Calu3 (cell line): ENCODE measurements around the gene CCDC187. TPM values are rescaled to one million over a fixed set of nuclear protein-coding genes. Genes with fewer than 3 reads are reported as not detected.

Experiments
- BruUV-seq: library from RNA; stranded (reverse); fragments of 400-500 nt; replicated peaks from 2 replicates; lab custom pipeline; 2021; lab: Mats Ljungman, UMichigan
- CTCF ChIA-PET: fragments of 300-600 bp; sonication (Branson Sonifier 250); formaldehyde crosslinking; loops from one replicate; lab custom pipeline; 2022; ENCODE audit warnings: antibody characterized with exemption; lab: Charles Lee
- DNase-seq: peaks from one replicate; pipeline ENCODE4 v3.0.0; 2022
- H3K27ac Mint-ChIP-seq: one replicate; pipeline ENCODE4 v1.8.0; 2022; ENCODE audit warnings: mixed read lengths; ENCODE audit not compliant: unreplicated experiment
- H3K27me3 Mint-ChIP-seq: one replicate; pipeline ENCODE4 v1.8.0; 2022; ENCODE audit warnings: mixed read lengths; ENCODE audit not compliant: unreplicated experiment
- H3K36me3 Mint-ChIP-seq: one replicate; pipeline ENCODE4 v1.8.0; 2022; ENCODE audit warnings: mild to moderate bottlenecking, moderate library complexity, mixed read lengths; ENCODE audit not compliant: insufficient read depth, unreplicated experiment
- H3K4me1 Mint-ChIP-seq: one replicate; pipeline ENCODE4 v1.8.0; 2022; ENCODE audit warnings: mild to moderate bottlenecking, low read depth, mixed read lengths; ENCODE audit not compliant: unreplicated experiment
- H3K4me3 Mint-ChIP-seq: one replicate; pipeline ENCODE4 v1.8.0; 2022; ENCODE audit warnings: mild to moderate bottlenecking, low read depth, moderate library complexity, mixed read lengths; ENCODE audit not compliant: unreplicated experiment
- H3K9me3 Mint-ChIP-seq: one replicate; pipeline ENCODE4 v1.8.0; 2022; ENCODE audit warnings: low read depth, mixed read lengths; ENCODE audit not compliant: unreplicated experiment
- CTCF ChIP-seq: fragments of 200-600 bp; IDR thresholded peaks from one replicate; pipeline ENCODE4 v1.8.0; 2022; ENCODE audit warnings: antibody characterized with exemption; ENCODE audit not compliant: unreplicated experiment
- intact Hi-C: fragments of 100-400 bp; cut with micrococcal nuclease; formaldehyde crosslinking; loops from one replicate; pipeline ENCODE4 v1.10.0; 2022; ENCODE audit not compliant: unreplicated experiment
- total RNA-seq: library from RNA; stranded (reverse); gene quantifications from 2 replicates; pipeline ENCODE4 v1.2.3, GENCODE V29; 2022

CCDC187 gene
- total RNA-seq, 1 experiment from 2014 or later: 0.73 TPM

GRCh38 chr9:136307215-136307750 lies 3.4 kb upstream of the CCDC187 start:
- Mint-ChIP-seq H3K4me1 (no peaks in the 10 kb centered on the region), H3K36me3 (no peaks in the 10 kb centered on the region), H3K27ac (no peak overlapping the region), H3K27me3 (no peaks in the 10 kb centered on the region), H3K4me3 (no peak overlapping the region), H3K9me3 (no peaks in the 10 kb centered on the region)
- no TSS peak for BruUV-seq
- DNase-seq: no peak
- CTCF ChIA-PET: no interaction called here
- no peak for TF ChIP-seq CTCF
- intact Hi-C loops: no loop called here

- Mint-ChIP-seq H3K9me3 (no peaks in the 10 kb centered on the region), H3K27ac (no peak overlapping the region), H3K36me3 (no peaks in the 10 kb centered on the region), H3K4me1 (no peaks in the 10 kb centered on the region), H3K4me3 (no peak overlapping the region), H3K27me3 (no peaks in the 10 kb centered on the region)
- intact Hi-C loops: no loop called here
- no TSS peak for BruUV-seq
- no peak for TF ChIP-seq CTCF
- no peak for DNase-seq
- CTCF ChIA-PET: no interaction called here
These were observed 2.6 kb upstream of the CCDC187 start for GRCh38 chr9:136306211-136307208.

GRCh38 chr9:136305804-136306203 lies 1.9 kb upstream of the CCDC187 start:
- H3K9me3 Mint-ChIP-seq: no peaks in the 10 kb centered on the region
- intact Hi-C loops: no loop called here
- no peaks in the 10 kb centered on the region for H3K27me3 Mint-ChIP-seq
- no TSS peak for BruUV-seq
- H3K4me1 Mint-ChIP-seq: no peaks in the 10 kb centered on the region
- DNase-seq: no peak
- TF ChIP-seq CTCF: no peak
- H3K27ac Mint-ChIP-seq: no peak overlapping the region
- no peaks in the 10 kb centered on the region for H3K36me3 Mint-ChIP-seq
- CTCF ChIA-PET: no interaction called here
- no peak overlapping the region for H3K4me3 Mint-ChIP-seq

- BruUV-seq: no TSS peak
These were observed 1.1 kb upstream of the CCDC187 start for GRCh38 chr9:136304981-136305380.

More at GRCh38 chr9:136304981-136305380, 1.1 kb upstream of the CCDC187 start:
- DNase-seq: no peak
- CTCF ChIA-PET: no interaction called here
- Mint-ChIP-seq H3K36me3 (no peaks in the 10 kb centered on the region), H3K27ac (no peak overlapping the region), H3K27me3 (no peaks in the 10 kb centered on the region), H3K4me1 (no peaks in the 10 kb centered on the region), H3K9me3 (no peaks in the 10 kb centered on the region), H3K4me3 (no peak overlapping the region)
- no peak for TF ChIP-seq CTCF
- intact Hi-C loops: no loop called here
